Gastroesophageal sphincter (tissue), 4 donors: ENCODE data around the gene MATN4. TPM values are rescaled to one million over a fixed set of nuclear protein-coding genes. Genes with fewer than 3 reads are reported as not detected.

ENCODE experiments used
- ATAC-seq: fragments of 150-250 bp; one replicate; pipeline ENCODE4 v1.9.1; 2016; ENCODE audit warnings: mild to moderate bottlenecking, moderate library complexity
- H3K27ac ChIP-seq, 4 donors: fragments of 200-600 bp; sonication (generic) in 3 of 4; 1 replicate in 3 of 4; 2 replicates in 1 of 4; pipeline ENCODE4 v1.5.1; 2016 to 2019
- H3K27me3 ChIP-seq: fragments of 200-600 bp; sonication (generic); one replicate; pipeline ENCODE4 v1.5.1; 2019
- H3K36me3 ChIP-seq, 2 donors: fragments of 200-600 bp; sonication (generic); one replicate each; pipeline ENCODE4 v1.5.1; 2019; ENCODE audit warnings: control low read depth in 1 of 2
- H3K4me1 ChIP-seq, 3 donors: fragments of 200-600 bp; sonication (generic); 1 replicate in 2 of 3; 2 replicates in 1 of 3; pipeline ENCODE4 v1.5.1; 2016 to 2019; ENCODE audit warnings: control low read depth in 2 of 3
- H3K4me3 ChIP-seq, 2 donors: fragments of 200-600 bp; sonication (generic); one replicate each; pipeline ENCODE4 v1.5.1; 2019; ENCODE audit warnings: mild to moderate bottlenecking in 1 of 2, moderate library complexity in 1 of 2
- H3K9me3 ChIP-seq, 3 donors: fragments of 200-600 bp; sonication (generic); one replicate each; pipeline ENCODE4 v1.5.1; 2017 to 2019; ENCODE audit warnings: control low read depth in 2 of 3
- CTCF ChIP-seq, 4 experiments: fragments of 200-600 bp in 2 of 4; fragments of 450-650 bp in 2 of 4; sonication (generic) in 1 of 4; IDR thresholded peaks; one replicate each; pipeline ENCODE4 v1.5.1; 2017 to 2019; ENCODE audit warnings: antibody characterized with exemption in 4 of 4, mild to moderate bottlenecking in 2 of 4, moderate library complexity in 2 of 4
- EP300 ChIP-seq: sonication (generic); formaldehyde crosslinking; IDR thresholded peaks from one replicate; pipeline ENCODE4 v1.6.1; 2017; ENCODE audit warnings: antibody characterized with exemption, mild to moderate bottlenecking
- POLR2A ChIP-seq, 2 donors: fragments of 450-650 bp; IDR thresholded peaks; one replicate each; pipeline ENCODE4 v1.6.1; 2017; ENCODE audit warnings: antibody characterized with exemption in 2 of 2, mild to moderate bottlenecking in 2 of 2, moderate library complexity in 1 of 2
- POLR2AphosphoS5 ChIP-seq: sonication (generic); formaldehyde crosslinking; IDR thresholded peaks from one replicate; pipeline ENCODE4 v1.6.1; 2017; ENCODE audit warnings: antibody characterized with exemption
- WGBS, 2 donors: methylation state at CpG; one replicate each; pipeline ENCODE4 v1.1.5; 2018; ENCODE audit warnings: low coverage in 1 of 2; 5-methylcytosine and 5-hydroxymethylcytosine counted together
- total RNA-seq, 4 donors: library from RNA; depleted of rRNA; stranded (reverse); fragments of >200 nt; gene quantifications; one replicate each; pipeline ENCODE4 v1.1.0, GENCODE V29; 2016

MATN4 gene
- total RNA-seq, 4 donors from 2014 or later, result not detected

DNA sequence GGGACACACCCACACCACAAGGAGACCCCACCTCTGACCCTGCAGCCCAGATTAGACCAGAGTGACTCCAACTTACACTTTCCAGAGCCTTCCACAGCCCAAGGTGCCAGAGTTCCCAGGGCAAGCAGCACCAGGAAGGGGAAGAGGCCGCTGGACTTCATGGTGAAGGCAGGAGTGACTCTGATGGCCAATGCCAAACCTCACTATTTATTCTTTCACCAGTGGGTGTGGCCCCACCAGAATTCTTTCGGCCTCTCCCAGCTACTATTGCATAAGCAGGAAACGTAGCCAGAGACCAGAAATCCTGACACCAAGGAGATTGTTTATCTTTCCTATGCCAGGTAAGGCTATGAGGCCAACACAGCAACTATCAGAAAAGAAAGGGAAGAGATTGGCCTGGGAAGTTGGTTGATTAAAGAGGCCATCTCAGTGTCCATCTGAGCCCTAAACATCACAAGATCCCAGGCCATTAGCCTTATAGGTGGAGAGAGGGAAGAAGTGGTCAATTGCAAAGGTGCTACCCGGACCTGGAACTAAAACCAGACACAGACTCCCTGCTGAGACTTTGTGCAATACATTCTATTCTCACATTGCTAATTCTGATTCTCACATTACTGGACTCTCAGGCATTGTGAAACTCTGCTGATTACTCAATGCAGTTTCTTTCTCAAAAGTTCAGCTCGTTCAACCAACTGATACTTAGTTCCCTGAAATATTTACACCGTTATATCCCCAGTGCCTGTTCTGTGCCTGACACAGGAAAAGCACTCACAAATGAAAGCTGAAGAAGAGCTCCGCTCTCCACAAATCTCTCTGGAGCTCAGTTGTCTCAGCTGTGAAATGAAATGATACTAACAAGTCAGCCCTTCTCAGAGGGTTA is 53.5 kb downstream of the MATN4 start, which contains the start of gene SLPI:
Gene SLPI (minus strand): TSS at position 182 of the 880 bp plus-strand sequence. CDS start 21 bp downstream, at position 161.
- peak within 1 kb of the TSS in 3 of 4 donors; percentile 43 to 64 (median 48) for H3K27ac ChIP-seq
- peak within 1 kb of the TSS in 1 of 2 donors; percentile 30 for H3K4me3 ChIP-seq
- no peaks in the 10 kb centered on the region for H3K9me3 ChIP-seq

GRCh38 chr20:45253261-45253660 is 54.8 kb downstream of the MATN4 start:
- Histone ChIP-seq H3K27me3 (peaks cover 8% of the 10 kb centered on the region), H3K36me3 (no peaks in the 10 kb centered on the region), H3K4me3 (peak overlapping the region in 1 of 2 donors; percentile 30), H3K27ac (no peak overlapping the region), H3K9me3 (no peaks in the 10 kb centered on the region), H3K4me1 (peaks cover 0 to 17% (median 0%) of the 10 kb centered on the region in 3 donors)
- TF ChIP-seq POLR2A (IDR thresholded peaks at IDR 0.05) (no peak), POLR2AphosphoS5 (no peak), EP300 (no peak), CTCF (IDR thresholded peaks at IDR 0.05) (no peak)
- no peak for ATAC-seq
- 83% methylated on average over 1 of the region's 4 CpGs; no CpG with 5 or more reads in 1 of the 2 donors for WGBS, 2 donors

More for the DNA sequence above, 53.5 kb downstream of the MATN4 start, which contains the start of gene SLPI:
- TF ChIP-seq POLR2AphosphoS5 (peak; percentile 65), POLR2A (IDR thresholded peaks at IDR 0.05) (no peak)
- WGBS, 2 donors, result 38 to 49% methylated on average over 5 to 7 of the region's 7 CpGs
- ATAC-seq, result peak; percentile 86
- H3K36me3 ChIP-seq, result no peaks in the 10 kb centered on the region
- peaks cover 17% of the 10 kb centered on the region for H3K27me3 ChIP-seq
- peaks cover 0 to 17% (median 0%) of the 10 kb centered on the region in 3 donors for H3K4me1 ChIP-seq

DNA sequence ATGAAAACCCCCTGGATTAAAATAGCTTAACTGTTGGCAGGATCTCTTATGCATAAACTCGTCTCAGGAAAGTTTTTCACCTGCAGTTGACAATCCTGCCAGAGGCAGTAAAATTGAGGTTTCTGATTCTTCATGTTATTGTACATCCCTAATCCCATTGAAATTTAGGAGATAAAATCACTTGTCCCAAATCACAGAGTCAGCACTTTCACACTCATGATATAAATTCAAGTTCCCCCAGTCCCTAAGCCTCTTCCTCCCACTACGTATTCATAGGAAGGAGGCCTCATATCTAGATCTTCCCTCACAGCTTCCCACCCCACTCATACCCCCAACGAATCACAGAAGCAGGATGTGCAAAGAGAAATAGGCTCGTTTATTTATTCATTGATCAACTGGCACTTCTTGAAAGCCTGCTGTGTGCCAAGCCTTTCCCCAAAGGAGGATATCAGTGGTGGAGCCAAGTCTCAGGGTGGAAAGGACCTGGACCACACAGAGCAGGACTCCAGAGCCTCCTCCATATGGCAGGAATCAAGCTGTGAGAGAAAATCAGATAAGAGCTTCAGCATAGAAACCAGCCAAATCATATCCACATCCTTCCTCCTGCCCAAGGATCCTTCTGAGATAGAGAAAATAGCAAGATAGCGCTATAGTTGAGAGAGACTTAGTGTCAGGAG is 56.1 kb downstream of the MATN4 start:
- no peaks in the 10 kb centered on the region for H3K36me3 ChIP-seq
- H3K27ac ChIP-seq, result no peak overlapping the region
- peaks cover 0 to 17% (median 0%) of the 10 kb centered on the region in 3 donors for H3K4me1 ChIP-seq
- H3K9me3 ChIP-seq, result no peaks in the 10 kb centered on the region
- 22 to 32% methylated on average over 5 of the region's 5 CpGs for WGBS, 2 donors
- TF ChIP-seq POLR2A (IDR thresholded peaks at IDR 0.05) (no peak), POLR2AphosphoS5 (no peak), EP300 (no peak), CTCF (IDR thresholded peaks at IDR 0.05) (no peak)
- H3K27me3 ChIP-seq, result peaks cover 8% of the 10 kb centered on the region
- no peak overlapping the region for H3K4me3 ChIP-seq
- no peak for ATAC-seq

GRCh38 chr20:45248609-45249008 is 59.5 kb downstream of the MATN4 start:
- no peaks in the 10 kb centered on the region for H3K36me3 ChIP-seq
- ATAC-seq, result no peak
- TF ChIP-seq EP300 (no peak), POLR2AphosphoS5 (no peak), POLR2A (IDR thresholded peaks at IDR 0.05) (no peak), CTCF (IDR thresholded peaks at IDR 0.05) (no peak)

GRCh38 chr20:45247865-45248264 is 60.2 kb downstream of the MATN4 start:
- 21 to 27% methylated on average over 1 of the region's 1 CpG for WGBS, 2 donors
- Histone ChIP-seq H3K4me1 (no peaks in the 10 kb centered on the region), H3K9me3 (no peaks in the 10 kb centered on the region), H3K27me3 (peaks cover 20% of the 10 kb centered on the region), H3K36me3 (no peaks in the 10 kb centered on the region), H3K27ac (no peak overlapping the region), H3K4me3 (no peak overlapping the region)
- ATAC-seq, result no peak
- TF ChIP-seq POLR2AphosphoS5 (no peak), EP300 (no peak), POLR2A (IDR thresholded peaks at IDR 0.05) (no peak), CTCF (IDR thresholded peaks at IDR 0.05) (no peak)

More at GRCh38 chr20:45248609-45249008, 59.5 kb downstream of the MATN4 start:
- Histone ChIP-seq H3K4me3 (no peak overlapping the region), H3K4me1 (no peaks in the 10 kb centered on the region), H3K27ac (no peak overlapping the region), H3K27me3 (peaks cover 20% of the 10 kb centered on the region), H3K9me3 (no peaks in the 10 kb centered on the region)
